Measurements from ENCODE around the gene PPIE.

The PPIE gene

DNA sequence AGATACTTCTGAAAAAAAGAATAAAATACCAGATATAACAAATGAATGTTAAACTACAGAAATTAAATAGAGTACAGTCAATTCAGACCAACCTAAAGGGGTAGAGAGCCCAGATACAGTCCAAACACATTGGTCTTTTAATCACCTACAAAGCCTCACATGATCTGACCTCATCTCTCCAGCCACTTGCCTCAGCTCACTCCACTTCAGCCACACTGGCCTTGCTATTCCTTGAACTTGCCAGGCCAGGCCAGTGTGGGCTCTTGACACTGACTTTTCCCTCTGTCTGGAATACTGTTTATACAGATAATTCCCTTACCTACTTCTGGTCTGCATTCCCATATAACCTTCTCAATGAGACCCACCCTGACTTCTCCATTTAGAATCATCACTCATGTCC is 17.0 kb upstream of the PPIE start:
- no peak for DNase-seq

DNA sequence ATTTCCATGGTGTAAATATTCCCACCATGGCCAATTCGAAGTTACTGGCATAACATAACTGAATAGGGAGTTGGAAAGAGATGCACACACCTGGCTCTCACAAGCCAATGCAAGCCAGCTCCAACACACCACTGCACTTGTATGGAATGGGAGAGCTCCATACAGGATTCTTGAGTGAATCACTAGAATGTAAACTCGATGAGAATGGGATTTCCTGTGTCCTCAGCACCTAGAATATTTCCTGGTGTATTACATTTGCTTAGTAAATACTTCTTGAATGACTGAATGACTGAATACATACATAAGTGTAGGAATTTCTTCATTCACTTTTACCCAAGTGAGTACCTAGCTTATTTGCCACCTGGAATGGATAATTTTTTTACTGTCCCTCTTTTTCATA is 16.2 kb upstream of the PPIE start:
- DNase-seq, result no peak

DNA sequence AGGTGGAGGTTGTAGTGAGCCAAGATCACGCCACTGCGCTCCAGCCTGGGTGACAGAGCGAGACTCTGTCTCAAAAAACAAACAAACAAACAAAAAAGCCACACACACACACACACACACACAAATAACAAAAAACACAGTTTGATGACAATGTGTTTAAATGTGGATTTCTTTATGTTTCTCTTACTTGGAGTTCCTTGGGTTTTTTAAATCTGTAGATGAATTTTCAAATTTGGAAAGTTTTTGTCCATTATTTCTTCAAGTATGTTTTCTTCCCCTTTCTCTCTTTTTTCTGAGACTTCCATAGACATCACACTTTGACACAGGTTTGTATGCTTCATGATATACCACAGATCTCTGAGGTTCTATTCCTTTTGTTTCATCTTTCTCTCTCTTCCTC is 12.1 kb upstream of the PPIE start:
- DNase-seq, result no peak

DNA sequence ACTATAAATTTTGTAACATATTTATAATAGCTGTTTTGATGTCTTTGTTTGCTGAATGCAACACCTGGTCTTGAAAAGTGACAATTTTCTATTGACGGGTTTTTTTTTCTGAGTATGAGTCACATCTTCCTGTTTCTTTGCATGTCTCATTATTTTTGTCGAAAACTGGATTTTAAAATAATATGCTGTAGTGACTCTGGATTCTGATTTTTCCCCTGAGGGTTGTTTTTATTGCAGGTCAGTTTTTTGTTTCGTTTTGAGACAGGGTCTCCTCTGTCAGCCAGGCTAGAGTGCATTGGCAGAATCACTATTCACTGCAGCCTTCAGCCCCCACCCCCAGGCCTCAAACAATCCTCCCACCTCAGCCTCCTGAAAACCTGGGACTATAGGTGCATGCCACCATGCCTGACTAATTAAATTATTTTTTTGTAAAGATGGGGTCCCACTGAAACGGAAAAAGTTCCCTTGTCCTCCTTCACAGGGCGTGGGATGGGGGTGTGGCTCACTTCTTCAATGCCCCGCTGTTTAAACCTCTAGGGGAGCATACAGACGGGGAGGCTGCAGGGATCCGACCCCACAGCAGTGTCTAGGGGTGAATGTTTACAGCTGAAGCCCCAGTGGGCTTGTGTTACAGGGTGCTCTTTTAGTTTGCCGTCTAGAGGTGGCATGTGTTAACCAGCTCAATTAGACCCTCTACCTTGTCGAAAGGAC is 11.3 kb upstream of the PPIE start:
- DNase-seq, result no peak

DNA sequence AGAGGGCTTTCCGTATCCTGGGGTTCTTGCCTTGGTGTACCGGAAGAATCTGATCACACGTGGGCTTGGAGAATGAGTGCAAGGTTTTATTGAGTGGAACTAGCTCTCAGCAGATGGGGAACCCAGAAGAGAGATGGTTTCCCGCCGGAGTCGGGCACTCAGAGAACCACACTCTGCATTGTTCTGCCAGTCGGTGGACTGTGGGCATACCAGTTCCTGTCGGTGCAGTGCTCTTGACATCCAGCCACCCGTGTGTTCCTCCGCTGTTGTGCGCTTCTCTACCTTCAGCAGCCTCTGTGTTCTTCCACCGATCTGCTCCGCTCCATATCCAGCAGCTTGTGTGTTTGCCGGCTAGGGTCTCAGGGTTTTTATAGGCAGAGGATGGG is 10.8 kb upstream of the PPIE start:
- DNase-seq, result no peak

DNA sequence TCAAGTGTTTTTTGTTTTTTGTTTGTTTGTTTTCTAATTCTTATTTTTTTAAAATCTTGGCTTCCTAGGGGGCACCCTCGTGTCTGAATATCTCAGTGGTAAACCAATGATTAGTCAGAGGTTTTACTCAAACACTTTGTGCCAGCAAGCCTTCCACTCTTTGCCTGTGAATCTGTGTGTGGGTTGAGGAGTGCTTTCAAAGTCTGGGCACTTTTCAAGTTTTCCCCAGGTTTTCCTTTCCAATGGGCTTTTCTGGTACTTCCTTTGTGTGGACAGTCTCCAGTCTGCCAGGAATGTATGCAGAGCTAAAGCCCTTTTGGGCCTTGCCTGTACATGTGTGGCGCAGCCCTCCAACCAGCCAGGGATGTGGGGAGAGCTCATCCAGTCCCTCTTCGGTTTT is 9.7 kb upstream of the PPIE start:
- no peak for DNase-seq

DNA sequence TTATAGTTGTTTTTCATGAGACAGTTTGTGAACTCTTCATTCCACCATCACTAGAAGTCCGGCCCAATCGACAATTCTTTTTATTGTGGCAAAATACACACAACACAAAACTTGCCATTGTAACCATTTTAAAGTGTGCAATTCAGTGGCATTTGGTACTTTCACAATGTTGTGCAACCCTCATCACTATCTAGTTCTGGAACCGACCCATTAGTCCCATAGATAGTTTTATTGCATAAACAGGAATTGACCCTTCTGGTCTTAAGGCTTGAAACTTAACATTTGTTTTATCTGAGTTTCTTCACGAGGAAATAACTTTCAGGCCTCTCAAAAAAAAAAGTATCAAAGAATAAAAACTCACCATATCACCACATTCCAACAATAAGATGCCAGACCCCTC is 8.8 kb upstream of the PPIE start:
- DNase-seq, result no peak

DNA sequence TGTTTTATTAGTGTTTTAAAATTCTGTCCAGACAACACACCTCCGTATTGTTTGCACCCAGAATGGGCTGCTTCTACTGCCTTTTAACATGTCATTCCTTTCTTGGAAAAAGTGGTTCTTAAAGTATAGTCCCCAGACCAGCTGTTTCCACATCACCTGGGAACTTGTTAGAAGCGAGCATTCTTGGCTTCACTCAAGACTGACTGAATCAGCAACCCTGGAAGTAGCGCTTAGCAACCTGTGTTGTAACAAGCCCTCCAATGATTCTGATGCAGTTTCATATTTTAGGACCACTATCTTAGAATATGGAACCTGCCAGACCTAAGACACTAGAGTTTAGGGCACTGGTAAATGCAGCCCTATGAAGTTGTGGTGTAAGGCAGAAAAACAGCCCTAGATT is 6.0 kb upstream of the PPIE start:
- DNase-seq, result no peak

DNA sequence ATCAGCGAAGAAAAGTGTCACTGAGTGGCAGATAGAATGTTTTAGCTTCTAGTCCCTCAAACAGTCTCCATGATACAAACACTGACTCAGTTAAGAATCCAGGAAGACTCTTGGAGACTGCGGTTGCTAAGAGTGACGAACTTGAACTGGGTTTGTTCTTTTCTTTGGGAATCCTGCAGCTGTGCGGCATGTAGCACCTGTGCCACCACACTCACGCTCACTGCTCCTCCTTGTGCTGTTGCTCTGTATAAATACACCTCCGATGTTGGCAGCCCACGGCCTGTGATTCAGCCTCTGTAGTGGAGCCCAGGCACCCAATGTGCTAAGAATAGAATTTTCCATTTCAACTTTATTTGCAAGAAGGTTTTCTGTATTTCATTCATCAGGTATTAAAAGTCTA is 5.5 kb upstream of the PPIE start:
- DNase-seq, result no peak

DNA sequence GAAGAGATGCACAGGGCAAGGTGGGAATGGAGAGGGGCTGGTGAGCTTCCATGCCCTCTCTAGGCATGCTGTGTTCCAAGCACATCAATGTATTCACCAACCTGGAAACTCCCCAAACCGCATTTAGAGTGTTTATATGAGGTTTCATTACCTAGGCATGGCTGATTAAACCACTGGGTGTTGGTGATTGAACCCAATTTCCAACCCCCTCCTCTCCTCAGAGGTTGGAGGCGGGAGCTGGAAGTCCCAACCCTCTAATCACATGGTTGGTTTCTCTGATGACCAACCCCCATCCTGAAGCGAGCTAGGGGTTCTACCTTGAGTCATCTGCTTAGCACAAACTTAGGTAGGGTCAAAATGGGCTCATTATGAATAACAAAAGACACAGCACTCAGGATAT is 3.0 kb upstream of the PPIE start:
- DNase-seq, result no peak

DNA sequence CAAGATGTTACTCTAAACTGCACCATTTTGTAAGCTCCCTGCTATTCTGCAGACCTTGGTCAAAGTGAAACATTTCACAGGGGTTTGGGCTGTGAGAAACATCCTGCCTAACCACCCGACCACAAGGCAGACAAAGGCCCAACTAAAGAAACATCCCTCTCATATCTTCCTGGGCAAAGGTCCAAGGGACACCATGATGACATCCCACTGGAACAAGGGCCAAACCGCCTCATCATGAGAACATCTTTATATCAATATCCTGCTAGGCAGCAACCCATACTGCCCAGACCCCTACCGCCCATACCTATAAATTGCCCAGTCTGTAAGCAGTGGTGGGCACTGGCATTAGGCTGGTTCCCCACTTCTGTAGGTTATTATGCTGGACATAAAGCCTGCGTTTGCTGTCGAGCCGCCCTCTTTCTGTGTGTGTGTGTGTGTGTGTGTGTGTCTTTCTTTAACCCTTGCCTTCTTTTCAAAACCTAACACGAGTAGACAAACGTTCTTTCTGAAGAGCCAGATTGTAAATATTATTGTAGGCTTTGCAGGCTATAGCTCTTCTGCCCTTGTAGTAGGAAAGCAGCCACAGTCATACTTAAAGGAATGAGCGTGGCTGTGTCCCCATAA is 1.0 kb upstream of the PPIE start:
- DNase-seq, result no peak

DNA sequence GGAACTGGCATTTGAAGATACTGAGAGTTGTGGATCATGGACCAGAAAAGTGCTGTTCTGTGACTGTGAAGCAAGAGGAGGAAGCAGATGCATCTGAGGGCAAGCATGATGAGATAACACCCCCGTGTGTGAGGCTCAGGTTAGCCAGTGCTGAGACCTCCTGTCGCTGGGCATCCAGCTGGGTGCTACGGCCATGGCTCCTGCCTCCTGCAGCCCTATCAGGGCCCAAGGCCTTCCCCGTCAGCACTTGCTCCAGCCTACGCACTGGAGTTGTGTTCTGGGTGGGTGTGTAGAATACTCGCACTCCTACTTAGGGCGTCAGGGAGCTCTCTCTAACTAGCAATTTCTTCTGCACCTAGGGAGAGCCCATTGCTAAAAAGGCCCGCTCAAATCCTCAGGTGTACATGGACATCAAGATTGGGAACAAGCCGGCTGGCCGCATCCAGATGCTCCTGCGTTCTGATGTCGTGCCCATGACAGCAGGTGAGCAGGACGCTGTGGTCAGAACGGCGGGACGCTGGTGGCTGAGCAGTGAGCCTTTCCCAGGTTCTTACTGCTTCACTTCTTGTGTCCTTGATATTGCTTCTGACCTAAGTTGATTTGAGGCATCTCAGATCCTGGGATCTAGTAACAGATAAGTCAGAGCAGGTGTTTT is 6.5 kb downstream of the PPIE start:
- no peak for DNase-seq

DNA sequence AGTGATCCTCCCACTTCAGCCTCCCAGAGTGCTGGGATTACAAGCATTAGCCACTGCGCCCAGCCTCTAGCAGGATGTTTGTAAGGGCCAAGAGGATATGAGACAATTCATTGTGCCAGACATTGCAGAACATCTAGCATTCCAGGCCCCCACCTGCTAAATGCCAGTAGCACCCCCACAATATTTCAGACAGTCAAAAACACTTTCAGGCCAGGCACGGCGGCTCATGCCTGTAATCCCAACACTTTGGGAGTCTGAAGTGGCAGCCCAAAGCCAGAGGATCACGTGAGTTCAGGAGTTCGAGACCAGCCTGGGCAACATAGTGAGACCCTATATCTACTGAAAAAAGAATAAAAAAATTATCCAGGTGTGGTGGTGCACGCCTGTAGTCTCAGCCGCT is 12.9 kb downstream of the PPIE start:
- DNase-seq, result no peak

DNA sequence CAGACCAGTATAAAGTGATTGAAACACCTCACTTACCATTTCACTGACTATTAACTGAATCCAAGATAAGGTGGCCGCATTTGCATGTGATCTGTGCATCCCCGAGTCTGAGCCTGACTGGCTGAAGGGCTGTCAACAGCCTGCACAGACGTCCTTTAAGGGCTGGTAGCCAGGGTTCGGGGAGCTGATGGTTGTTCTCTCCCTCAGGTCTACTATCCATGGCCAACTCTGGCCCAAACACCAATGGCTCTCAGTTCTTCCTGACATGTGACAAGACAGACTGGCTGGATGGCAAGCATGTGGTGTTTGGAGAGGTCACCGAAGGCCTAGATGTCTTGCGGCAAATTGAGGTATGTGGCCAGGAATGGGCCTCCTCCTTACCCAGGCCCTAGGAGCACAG is 14.0 kb downstream of the PPIE start:
- DNase-seq, result no peak

DNA sequence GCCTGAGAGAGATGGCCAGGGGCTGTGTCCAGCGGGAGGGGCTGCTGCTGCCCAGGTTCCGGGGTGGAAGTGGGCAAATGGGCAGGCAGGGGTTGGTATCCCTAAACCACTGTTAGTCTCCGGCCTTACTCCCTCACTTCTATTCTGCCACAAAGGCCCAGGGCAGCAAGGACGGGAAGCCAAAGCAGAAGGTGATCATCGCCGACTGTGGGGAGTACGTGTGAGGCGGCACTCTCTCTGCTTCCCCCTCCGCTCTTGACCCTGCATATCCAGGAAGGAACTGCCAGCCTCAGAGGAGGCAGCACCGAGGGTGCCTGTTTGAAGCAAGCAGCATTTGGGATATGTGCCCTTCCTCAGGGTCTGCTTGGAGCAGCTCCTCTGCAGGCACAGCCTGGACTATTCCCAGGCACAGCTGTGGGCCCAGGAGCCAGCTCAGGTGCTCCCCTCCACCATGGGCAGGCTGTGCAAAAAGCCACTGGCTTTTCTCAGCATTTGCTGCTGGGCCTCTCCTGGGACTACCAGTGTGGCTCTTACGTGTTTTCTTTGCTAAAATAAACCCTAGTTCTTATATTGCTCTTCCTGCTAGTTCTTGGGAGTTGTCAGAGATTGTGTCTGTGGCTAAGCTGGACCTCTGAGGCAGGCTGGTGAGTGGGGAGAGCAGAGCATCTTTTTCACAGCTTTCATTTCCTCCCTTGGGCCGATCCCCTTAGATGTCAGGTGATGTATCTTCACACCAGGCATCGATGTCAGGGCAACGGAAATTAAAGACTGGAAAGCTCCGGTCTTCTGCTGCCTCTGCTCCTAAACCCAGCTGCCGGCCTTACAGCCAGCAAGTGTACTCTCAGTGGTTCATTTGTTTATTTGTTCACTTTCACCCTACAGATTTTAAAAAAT is 14.7 kb downstream of the PPIE start:
- no peak for DNase-seq

DNA sequence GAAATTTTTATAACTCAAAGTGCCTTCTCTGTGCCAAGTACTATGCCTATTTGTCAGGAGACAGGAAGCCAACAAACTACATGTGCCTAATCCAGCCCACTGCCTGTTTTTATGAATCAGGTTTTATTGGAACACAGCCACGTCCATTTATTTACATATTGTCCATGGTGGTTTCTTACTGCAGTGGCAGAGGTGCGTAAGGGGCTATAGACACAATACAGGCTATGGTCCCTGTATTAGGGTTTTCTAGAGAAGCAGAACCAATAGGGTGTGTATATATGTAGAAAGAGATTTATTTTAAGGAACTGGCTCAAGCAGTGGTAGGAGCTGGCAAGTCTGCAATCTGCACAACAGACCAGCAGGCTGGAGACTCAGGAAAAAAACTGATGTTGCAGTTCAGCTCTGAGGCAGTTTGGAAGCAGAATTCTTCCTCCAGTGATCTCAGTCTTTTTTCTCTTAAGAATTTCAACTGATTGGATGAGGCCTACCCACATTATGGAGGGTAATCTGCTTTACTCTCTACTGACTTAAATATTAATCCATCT is 15.4 kb downstream of the PPIE start:
- no peak for DNase-seq

DNA sequence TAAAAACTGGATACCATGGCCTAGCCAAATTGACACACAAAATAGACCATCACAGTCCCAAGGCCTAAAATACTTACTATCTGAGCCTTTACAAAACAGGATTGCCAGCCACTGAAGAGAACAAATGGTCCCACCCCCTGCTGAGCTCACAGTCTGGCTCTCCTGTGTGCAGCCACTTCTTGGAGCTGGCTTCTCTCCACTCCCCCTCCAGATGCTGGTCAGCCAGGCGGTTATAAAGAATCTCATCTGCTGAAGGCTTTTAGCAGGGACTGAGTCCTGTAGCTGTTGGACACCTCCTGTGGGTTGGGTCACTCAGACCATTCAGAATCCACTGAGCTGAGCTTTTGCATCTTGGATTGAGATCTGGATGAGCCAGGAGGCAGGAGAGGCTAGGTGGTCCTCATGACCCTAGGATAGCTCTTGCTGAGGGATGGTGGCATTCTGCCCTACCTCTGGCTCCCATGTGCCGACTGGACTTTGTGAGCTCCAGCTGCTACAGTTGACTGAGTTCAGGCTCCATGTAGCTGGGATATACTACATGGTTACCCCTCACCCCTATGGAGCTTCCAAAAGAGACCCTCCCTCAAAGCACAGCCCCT is 16.3 kb downstream of the PPIE start:
- no peak for DNase-seq

DNA sequence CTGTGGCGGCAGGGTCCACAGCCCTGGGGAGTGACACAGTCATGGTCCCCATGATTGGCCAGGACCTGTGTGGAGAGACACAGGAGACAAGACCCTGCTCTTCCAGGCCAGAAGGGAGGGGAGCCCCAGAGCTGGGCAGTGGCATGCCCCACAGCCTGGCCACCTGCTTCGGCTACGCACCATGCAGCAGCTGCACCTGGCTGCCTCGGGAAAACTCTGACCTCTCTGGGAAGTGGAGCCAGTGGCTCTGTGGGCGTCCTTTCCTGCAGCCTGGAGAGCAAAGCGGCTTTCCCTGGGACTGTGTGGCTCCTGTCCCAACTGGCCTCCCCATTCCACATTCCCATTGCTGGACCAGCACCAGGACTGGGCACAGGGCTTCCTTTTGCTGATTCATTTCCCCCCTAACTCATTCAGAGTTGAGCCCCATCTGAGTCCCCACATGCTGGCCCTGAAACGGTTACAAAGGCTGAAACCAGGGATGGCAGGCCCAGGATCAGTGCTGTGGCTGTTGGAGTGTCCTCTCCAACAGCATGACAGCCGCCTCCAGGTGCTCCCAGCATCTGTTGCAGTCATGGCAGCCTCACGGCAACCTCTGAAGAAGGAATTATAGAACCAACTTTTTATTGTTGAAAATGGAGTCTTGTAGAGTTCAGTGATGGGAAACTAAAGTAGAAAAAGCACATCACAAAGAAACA is 17.4 kb downstream of the PPIE start:
- DNase-seq, result no peak

DNA sequence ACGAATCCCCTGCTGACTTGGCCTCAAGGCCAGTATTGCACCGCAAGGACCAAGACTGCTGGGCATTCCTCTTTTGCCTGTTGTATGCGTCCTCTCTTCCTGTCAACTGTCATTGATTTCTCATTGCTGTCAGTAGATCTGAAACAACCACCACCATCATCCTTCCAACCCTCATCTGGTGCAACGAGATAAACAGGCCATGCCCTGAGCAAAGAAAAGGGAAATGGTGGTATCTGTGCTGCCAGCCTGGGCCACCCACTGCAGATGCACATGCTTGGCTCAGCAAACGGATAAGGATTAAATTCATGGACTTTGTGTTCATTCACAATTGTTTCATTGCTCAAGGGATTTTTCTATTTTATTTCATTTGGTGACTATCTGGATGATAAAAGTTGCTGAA is 18.8 kb downstream of the PPIE start:
- DNase-seq, result no peak

DNA sequence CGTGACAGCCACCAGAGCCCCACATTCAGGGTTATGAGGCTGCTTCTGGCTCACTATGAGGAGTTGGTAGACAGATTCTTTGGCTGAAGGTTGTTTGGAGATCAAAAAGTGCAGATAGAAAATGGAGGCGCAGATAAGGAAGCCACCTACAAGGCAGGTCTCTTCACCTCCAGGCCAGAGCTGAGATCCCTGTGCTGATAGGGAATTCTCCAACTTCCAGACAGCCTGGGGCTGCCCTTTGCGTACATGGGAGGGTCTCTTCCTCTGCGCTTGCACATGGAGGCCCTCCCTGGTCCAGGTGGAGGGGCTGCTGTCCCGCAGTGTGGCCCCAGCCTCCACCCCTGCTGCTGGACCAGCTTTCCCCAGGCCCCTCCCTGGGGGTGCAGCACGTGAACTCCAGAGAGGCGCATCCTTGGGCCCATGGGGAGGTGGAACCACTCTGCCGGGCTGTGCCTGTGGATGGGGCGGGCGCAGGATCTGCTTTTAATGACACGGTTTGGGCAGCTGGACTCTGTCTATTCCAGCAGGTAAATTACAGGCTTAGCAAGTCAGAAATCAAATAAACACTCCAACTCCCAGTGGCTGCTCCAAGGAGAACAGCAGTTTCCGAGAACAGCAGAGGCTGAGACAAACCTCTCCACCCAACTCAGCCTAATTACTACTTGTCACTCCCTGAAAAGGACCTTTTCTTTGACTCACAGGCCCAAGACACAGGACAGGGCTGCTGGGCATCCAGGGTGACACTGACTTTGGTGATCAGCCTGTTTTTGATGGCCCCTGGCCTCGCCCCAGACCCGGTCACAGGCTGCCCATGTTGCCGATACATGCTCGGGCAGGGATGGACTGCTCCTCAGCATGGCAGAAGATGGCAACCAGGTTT is 20.1 kb downstream of the PPIE start:
- DNase-seq, result no peak

DNA sequence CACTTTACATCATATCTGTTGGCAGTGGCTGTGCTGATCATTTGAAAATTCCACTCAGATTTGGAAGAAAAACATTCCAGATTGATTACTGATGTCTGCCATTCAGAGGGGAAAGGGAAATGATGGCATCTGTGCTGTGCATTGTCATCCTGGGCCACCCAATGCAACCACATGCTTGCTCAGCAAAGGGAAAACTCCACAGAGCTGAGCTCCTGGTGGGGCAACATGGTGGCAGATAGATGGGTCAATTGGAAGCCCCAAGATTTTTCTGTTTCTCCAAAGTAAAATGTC is 20.7 kb downstream of the PPIE start:
- no peak for DNase-seq
